DOHH2 (cell line): Measurements from ENCODE around the gene LBX1.

Experiments used
- H3F3A ChIP-seq: fragments of 200-600 bp; sonication (generic), shearing (Covaris generic); 2 replicates; pipeline ENCODE4 v1.6.0; 2016; ENCODE audit warnings: antibody characterized with exemption, mild to moderate bottlenecking; ENCODE audit not compliant: control insufficient read depth, insufficient read depth
- H3K27ac ChIP-seq: fragments of 200-600 bp; sonication (generic); 2 replicates; pipeline ENCODE4 v1.5.1; 2014; ENCODE audit warnings: low read depth, mild to moderate bottlenecking, low read length, moderate library complexity
- H3K27me3 ChIP-seq: fragments of 200-600 bp; sonication (generic); 2 replicates; pipeline ENCODE4 v1.6.1; 2014; ENCODE audit warnings: mild to moderate bottlenecking, low read length, mixed read lengths; ENCODE audit not compliant: control insufficient read depth
- H3K36me3 ChIP-seq: fragments of 200-600 bp; sonication (generic); 2 replicates; pipeline ENCODE4 v1.6.1; 2014; ENCODE audit warnings: mild to moderate bottlenecking, low read length, moderate library complexity, mixed read lengths; ENCODE audit not compliant: control insufficient read depth
- H3K4me1 ChIP-seq: fragments of 200-600 bp; sonication (generic); 2 replicates; pipeline ENCODE4 v1.6.1; 2014; ENCODE audit warnings: mild to moderate bottlenecking, low read length, mixed read lengths; ENCODE audit not compliant: control insufficient read depth
- H3K4me2 ChIP-seq: fragments of 200-600 bp; sonication (generic); 2 replicates; pipeline ENCODE4 v1.6.0; 2014; ENCODE audit warnings: mild to moderate bottlenecking, low read length, moderate library complexity
- H3K4me3 ChIP-seq: fragments of 200-600 bp; sonication (generic); 2 replicates; pipeline ENCODE4 v1.5.1; 2014; ENCODE audit warnings: mild to moderate bottlenecking, low read length, mixed read lengths
- H3K79me2 ChIP-seq: fragments of 200-600 bp; sonication (generic); 2 replicates; pipeline ENCODE4 v1.6.1; 2014; ENCODE audit warnings: mild to moderate bottlenecking, low read length, mixed read lengths; ENCODE audit not compliant: control insufficient read depth
- H3K9me2 ChIP-seq: fragments of 200-600 bp; sonication (generic); replicated peaks from 2 replicates; pipeline ENCODE4 v1.6.1; 2014; ENCODE audit warnings: mild to moderate bottlenecking, low read length, mixed read lengths; ENCODE audit not compliant: control insufficient read depth
- H3K9me3 ChIP-seq: fragments of 200-600 bp; sonication (generic); 2 replicates; pipeline ENCODE4 v1.6.1; 2014; ENCODE audit warnings: antibody characterized with exemption, low read length, mixed read lengths; ENCODE audit not compliant: control insufficient read depth, insufficient read depth
- H4K20me1 ChIP-seq: fragments of 200-600 bp; sonication (generic); 2 replicates; pipeline ENCODE4 v1.6.0; 2014; ENCODE audit warnings: low read depth, mild to moderate bottlenecking, antibody characterized with exemption, low read length, moderate library complexity; ENCODE audit not compliant: control insufficient read depth, insufficient read depth
- CTCF ChIP-seq: fragments of 200-600 bp; sonication (generic); IDR thresholded peaks from one replicate; pipeline ENCODE4 v1.5.1; 2014; ENCODE audit warnings: antibody characterized with exemption, mild to moderate bottlenecking, low read depth, low read length; ENCODE audit not compliant: poor library complexity, severe bottlenecking
- EZH2phosphoT487 ChIP-seq: fragments of 200-600 bp; sonication (generic); IDR thresholded peaks from 2 replicates; pipeline ENCODE4 v1.6.1; 2017; ENCODE audit warnings: borderline replicate concordance, mild to moderate bottlenecking, antibody characterized with exemption, low read length, moderate library complexity, mixed read lengths

LBX1 gene

GRCh38 chr10:101231912-101232689 is 2.8 kb upstream of the LBX1 start:
- Histone ChIP-seq H3K9me3 (no peaks in the 10 kb centered on the region), H3F3A (no peaks in the 10 kb centered on the region), H3K79me2 (no peaks in the 10 kb centered on the region), H3K4me2 (no peak overlapping the region), H3K4me3 (no peak overlapping the region), H3K27ac (no peak overlapping the region), H3K36me3 (no peaks in the 10 kb centered on the region), H3K27me3 (peaks cover 85% of the 10 kb centered on the region), H3K9me2 (no peaks in the 10 kb centered on the region), H3K4me1 (no peaks in the 10 kb centered on the region), H4K20me1 (no peaks in the 10 kb centered on the region)
- TF ChIP-seq EZH2phosphoT487 (no peak), CTCF (no peak)

- H3K4me1 ChIP-seq = no peaks in the 10 kb centered on the region
- no peaks in the 10 kb centered on the region for H3K9me3 ChIP-seq
- H3K27me3 ChIP-seq = peaks cover 83% of the 10 kb centered on the region
- H3K36me3 ChIP-seq = no peaks in the 10 kb centered on the region
- no peaks in the 10 kb centered on the region for H3K9me2 ChIP-seq
- no peaks in the 10 kb centered on the region for H3F3A ChIP-seq
- TF ChIP-seq EZH2phosphoT487 (no peak), CTCF (no peak)
- H4K20me1 ChIP-seq = no peaks in the 10 kb centered on the region
- no peak overlapping the region for H3K27ac ChIP-seq
- no peak overlapping the region for H3K4me2 ChIP-seq
- no peak overlapping the region for H3K4me3 ChIP-seq
- no peaks in the 10 kb centered on the region for H3K79me2 ChIP-seq
Observed at GRCh38 chr10:101231092-101231491, 1.8 kb upstream of the LBX1 start.

- Histone ChIP-seq H3K4me3 (no peak overlapping the region), H3K4me2 (no peak overlapping the region), H3F3A (no peaks in the 10 kb centered on the region), H3K27me3 (peaks cover 83% of the 10 kb centered on the region), H3K36me3 (no peaks in the 10 kb centered on the region), H3K27ac (no peak overlapping the region), H3K4me1 (no peaks in the 10 kb centered on the region), H3K9me2 (no peaks in the 10 kb centered on the region), H4K20me1 (no peaks in the 10 kb centered on the region), H3K9me3 (no peaks in the 10 kb centered on the region), H3K79me2 (no peaks in the 10 kb centered on the region)
- TF ChIP-seq EZH2phosphoT487 (peak; percentile 42; the same call in 1 of the 2 replicates), CTCF (no peak)
Observed at GRCh38 chr10:101230183-101230917, 1.1 kb upstream of the LBX1 start.
